ENCODE results near the gene DISC1. TPM values are rescaled to one million over a fixed set of nuclear protein-coding genes. Genes with fewer than 3 reads are reported as not detected.

DISC1 gene
- total and polyA plus RNA-seq, 2 experiments from 2014 or later = 2.1 to 6.5 TPM

DNA sequence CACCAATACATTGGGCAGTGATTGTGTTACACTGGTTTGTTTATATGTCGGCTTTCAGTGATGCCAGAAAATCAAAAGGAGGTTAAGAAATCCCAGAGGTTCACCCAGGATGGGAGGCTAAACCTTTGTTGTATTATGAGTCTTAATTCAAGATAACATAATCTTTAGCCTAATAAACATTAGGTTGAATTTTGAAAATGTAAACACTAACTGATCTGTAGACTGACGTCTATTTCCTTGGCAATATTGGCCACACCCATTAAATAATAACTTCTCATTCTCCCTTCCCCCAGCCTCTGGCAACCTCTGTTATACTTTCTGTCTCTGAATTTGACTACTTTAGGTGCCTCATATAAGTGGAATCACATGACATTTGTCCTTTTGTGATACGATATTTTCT lies 238.7 kb downstream of the DISC1 start (continued):
- TF ChIP-seq, protein P1, sequence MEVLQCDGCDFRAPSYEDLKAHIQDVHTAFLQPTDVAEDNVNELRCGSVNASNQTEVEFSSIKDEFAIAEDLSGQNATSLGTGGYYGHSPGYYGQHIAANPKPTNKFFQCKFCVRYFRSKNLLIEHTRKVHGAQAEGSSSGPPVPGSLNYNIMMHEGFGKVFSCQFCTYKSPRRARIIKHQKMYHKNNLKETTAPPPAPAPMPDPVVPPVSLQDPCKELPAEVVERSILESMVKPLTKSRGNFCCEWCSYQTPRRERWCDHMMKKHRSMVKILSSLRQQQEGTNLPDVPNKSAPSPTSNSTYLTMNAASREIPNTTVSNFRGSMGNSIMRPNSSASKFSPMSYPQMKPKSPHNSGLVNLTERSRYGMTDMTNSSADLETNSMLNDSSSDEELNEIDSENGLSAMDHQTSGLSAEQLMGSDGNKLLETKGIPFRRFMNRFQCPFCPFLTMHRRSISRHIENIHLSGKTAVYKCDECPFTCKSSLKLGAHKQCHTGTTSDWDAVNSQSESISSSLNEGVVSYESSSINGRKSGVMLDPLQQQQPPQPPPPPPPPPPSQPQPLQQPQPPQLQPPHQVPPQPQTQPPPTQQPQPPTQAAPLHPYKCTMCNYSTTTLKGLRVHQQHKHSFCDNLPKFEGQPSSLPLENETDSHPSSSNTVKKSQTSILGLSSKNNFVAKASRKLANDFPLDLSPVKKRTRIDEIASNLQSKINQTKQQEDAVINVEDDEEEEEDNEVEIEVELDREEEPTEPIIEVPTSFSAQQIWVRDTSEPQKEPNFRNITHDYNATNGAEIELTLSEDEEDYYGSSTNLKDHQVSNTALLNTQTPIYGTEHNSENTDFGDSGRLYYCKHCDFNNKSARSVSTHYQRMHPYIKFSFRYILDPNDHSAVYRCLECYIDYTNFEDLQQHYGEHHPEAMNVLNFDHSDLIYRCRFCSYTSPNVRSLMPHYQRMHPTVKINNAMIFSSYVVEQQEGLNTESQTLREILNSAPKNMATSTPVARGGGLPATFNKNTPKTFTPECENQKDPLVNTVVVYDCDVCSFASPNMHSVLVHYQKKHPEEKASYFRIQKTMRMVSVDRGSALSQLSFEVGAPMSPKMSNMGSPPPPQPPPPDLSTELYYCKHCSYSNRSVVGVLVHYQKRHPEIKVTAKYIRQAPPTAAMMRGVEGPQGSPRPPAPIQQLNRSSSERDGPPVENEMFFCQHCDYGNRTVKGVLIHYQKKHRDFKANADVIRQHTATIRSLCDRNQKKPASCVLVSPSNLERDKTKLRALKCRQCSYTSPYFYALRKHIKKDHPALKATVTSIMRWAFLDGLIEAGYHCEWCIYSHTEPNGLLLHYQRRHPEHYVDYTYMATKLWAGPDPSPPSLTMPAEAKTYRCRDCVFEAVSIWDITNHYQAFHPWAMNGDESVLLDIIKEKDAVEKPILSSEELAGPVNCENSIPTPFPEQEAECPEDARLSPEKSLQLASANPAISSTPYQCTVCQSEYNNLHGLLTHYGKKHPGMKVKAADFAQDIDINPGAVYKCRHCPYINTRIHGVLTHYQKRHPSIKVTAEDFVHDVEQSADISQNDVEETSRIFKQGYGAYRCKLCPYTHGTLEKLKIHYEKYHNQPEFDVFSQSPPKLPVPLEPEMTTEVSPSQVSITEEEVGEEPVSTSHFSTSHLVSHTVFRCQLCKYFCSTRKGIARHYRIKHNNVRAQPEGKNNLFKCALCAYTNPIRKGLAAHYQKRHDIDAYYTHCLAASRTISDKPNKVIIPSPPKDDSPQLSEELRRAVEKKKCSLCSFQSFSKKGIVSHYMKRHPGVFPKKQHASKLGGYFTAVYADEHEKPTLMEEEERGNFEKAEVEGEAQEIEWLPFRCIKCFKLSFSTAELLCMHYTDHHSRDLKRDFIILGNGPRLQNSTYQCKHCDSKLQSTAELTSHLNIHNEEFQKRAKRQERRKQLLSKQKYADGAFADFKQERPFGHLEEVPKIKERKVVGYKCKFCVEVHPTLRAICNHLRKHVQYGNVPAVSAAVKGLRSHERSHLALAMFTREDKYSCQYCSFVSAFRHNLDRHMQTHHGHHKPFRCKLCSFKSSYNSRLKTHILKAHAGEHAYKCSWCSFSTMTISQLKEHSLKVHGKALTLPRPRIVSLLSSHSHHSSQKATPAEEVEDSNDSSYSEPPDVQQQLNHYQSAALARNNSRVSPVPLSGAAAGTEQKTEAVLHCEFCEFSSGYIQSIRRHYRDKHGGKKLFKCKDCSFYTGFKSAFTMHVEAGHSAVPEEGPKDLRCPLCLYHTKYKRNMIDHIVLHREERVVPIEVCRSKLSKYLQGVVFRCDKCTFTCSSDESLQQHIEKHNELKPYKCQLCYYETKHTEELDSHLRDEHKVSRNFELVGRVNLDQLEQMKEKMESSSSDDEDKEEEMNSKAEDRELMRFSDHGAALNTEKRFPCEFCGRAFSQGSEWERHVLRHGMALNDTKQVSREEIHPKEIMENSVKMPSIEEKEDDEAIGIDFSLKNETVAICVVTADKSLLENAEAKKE (CRISPR knock-in tag; IDR thresholded peaks at IDR 0.05) = no peak
- TF ChIP-seq, protein P2, sequence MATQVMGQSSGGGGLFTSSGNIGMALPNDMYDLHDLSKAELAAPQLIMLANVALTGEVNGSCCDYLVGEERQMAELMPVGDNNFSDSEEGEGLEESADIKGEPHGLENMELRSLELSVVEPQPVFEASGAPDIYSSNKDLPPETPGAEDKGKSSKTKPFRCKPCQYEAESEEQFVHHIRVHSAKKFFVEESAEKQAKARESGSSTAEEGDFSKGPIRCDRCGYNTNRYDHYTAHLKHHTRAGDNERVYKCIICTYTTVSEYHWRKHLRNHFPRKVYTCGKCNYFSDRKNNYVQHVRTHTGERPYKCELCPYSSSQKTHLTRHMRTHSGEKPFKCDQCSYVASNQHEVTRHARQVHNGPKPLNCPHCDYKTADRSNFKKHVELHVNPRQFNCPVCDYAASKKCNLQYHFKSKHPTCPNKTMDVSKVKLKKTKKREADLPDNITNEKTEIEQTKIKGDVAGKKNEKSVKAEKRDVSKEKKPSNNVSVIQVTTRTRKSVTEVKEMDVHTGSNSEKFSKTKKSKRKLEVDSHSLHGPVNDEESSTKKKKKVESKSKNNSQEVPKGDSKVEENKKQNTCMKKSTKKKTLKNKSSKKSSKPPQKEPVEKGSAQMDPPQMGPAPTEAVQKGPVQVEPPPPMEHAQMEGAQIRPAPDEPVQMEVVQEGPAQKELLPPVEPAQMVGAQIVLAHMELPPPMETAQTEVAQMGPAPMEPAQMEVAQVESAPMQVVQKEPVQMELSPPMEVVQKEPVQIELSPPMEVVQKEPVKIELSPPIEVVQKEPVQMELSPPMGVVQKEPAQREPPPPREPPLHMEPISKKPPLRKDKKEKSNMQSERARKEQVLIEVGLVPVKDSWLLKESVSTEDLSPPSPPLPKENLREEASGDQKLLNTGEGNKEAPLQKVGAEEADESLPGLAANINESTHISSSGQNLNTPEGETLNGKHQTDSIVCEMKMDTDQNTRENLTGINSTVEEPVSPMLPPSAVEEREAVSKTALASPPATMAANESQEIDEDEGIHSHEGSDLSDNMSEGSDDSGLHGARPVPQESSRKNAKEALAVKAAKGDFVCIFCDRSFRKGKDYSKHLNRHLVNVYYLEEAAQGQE (IDR thresholded peaks at IDR 0.05; ENCODE audit: unreplicated experiment) = no peak
- TF ChIP-seq, protein P3, sequence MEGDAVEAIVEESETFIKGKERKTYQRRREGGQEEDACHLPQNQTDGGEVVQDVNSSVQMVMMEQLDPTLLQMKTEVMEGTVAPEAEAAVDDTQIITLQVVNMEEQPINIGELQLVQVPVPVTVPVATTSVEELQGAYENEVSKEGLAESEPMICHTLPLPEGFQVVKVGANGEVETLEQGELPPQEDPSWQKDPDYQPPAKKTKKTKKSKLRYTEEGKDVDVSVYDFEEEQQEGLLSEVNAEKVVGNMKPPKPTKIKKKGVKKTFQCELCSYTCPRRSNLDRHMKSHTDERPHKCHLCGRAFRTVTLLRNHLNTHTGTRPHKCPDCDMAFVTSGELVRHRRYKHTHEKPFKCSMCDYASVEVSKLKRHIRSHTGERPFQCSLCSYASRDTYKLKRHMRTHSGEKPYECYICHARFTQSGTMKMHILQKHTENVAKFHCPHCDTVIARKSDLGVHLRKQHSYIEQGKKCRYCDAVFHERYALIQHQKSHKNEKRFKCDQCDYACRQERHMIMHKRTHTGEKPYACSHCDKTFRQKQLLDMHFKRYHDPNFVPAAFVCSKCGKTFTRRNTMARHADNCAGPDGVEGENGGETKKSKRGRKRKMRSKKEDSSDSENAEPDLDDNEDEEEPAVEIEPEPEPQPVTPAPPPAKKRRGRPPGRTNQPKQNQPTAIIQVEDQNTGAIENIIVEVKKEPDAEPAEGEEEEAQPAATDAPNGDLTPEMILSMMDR (conservative IDR thresholded peaks at IDR 0.05; ENCODE audit: low read depth in 2 of 2) = no peak
